ENCODE data around the gene TMBIM1. TPM values are rescaled to one million over a fixed set of nuclear protein-coding genes. Genes with fewer than 3 reads are reported as not detected.

TMBIM1 gene
- total RNA-seq, 1 experiment from 2014 or later: 168 TPM

DNA sequence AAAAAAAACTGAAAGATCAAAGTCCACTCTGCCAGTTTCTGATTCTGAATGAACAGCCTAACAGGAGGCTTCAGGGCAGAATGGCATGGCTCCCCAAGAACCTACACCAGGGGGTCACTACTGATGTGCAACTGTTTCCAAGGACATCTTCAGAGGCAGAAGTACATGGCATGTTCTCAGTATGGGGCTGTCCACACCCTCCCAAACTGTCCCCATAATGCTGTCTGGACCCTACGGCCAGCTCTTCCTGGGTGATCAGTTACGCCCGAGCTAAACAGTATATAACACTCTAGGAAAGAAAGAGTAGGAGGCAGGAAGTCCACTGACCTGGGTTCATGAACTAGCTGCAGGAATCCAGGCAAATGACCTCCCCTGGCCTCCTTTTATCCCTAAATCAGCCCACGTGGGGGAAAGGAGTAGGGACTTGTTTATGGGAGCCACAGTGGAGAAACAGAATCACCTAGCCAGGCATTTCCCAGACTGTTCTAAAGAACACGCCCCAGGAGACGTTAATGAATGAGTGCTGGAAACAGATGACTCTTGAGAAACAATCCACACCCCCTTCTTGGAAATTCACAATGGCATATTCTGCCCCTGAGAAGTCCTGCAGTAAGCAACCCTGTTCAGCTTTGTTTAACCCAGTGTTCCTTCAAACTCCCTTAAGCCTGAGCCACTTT is 2.5 kb downstream of the TMBIM1 start:
- no peak overlapping the region for H3K4me3 ChIP-seq (ENCODE audit: low read depth, low read length)
- H3K36me3 Mint-ChIP-seq (ENCODE audit: insufficient read depth, unreplicated experiment): peaks cover 50% of the 10 kb centered on the region
- H3K4me1 ChIP-seq: peaks cover 88% of the 10 kb centered on the region
- no peak for DNase-seq
- peak overlapping the region; percentile 86 for H3K4me3 Mint-ChIP-seq (ENCODE audit: unreplicated experiment)
- no peaks in the 10 kb centered on the region for H3K27me3 Mint-ChIP-seq (ENCODE audit: insufficient read depth, unreplicated experiment)
- TF ChIP-seq CTCF (IDR thresholded peaks at IDR 0.05; ENCODE audit: insufficient read depth in 1 of 2, low read depth in 1 of 2, low read length in 1 of 2, severe bottlenecking in 1 of 2, unreplicated experiment in 1 of 2): no peak
- intact Hi-C loops (cut with micrococcal nuclease; ENCODE audit: unreplicated experiment): loop anchor here (10.0 kb wide), 1 partner anchor 275 kb away; the partner anchor contains the start of genes CNOT9 and USP37
- POLR2A ChIA-PET: interaction anchor here (0.5 to 0.6 kb wide), 2 partner anchors 23 to 32 kb away, joined by 3 to 5 read pairs; no protein-coding TSS in a partner anchor
- CTCF ChIA-PET: interaction anchor here (11.4 kb wide), 1 partner anchor 17 kb away, joined by 121 read pairs; the partner anchor contains the start of genes AAMP and PNKD
- no peaks in the 10 kb centered on the region for H3K27me3 ChIP-seq (replicated peaks; ENCODE audit: control insufficient read depth, insufficient read depth, low read length)
- H3K27ac Mint-ChIP-seq (ENCODE audit: unreplicated experiment): peak overlapping the region; percentile 100
- no peaks in the 10 kb centered on the region for H3K9me3 ChIP-seq
- BruUV-seq (replicated peaks): no TSS peak
- H3K36me3 ChIP-seq (ENCODE audit: control insufficient read depth, insufficient read depth, low read length): no peaks in the 10 kb centered on the region
- H3K4me1 Mint-ChIP-seq (ENCODE audit: low read depth, unreplicated experiment): peaks cover 52% of the 10 kb centered on the region
- no peaks in the 10 kb centered on the region for H3K9me3 Mint-ChIP-seq (ENCODE audit: unreplicated experiment)

- Histone ChIP-seq H3K9me3 (no peaks in the 10 kb centered on the region), H3K4me3 (ENCODE audit: low read depth, low read length) (no peak overlapping the region), H3K4me1 (peaks cover 93% of the 10 kb centered on the region), H3K27me3 (replicated peaks; ENCODE audit: control insufficient read depth, insufficient read depth, low read length) (no peaks in the 10 kb centered on the region), H3K36me3 (ENCODE audit: control insufficient read depth, insufficient read depth, low read length) (peaks cover 1% of the 10 kb centered on the region; the same call in 1 of the 2 replicates)
- no TSS peak for BruUV-seq (replicated peaks)
- ChIA-PET CTCF (interaction anchor here (1.0 to 11.4 kb wide), 5 partner anchors 9 to 109 kb away, joined by 3 to 121 read pairs (median 8); partner anchors contain the start of genes AAMP and PNKD), POLR2A (interaction anchor here (0.7 to 1.4 kb wide), 9 partner anchors 7 to 111 kb away, joined by 3 to 20 read pairs (median 6); partner anchors contain the start of genes AAMP, ARPC2 and PNKD)
- H3K4me1 Mint-ChIP-seq (ENCODE audit: low read depth, unreplicated experiment): peaks cover 59% of the 10 kb centered on the region
- no peaks in the 10 kb centered on the region for H3K27me3 Mint-ChIP-seq (ENCODE audit: insufficient read depth, unreplicated experiment)
- H3K27ac Mint-ChIP-seq (ENCODE audit: unreplicated experiment): peak overlapping the region; percentile 97
- H3K36me3 Mint-ChIP-seq (ENCODE audit: insufficient read depth, unreplicated experiment): peaks cover 65% of the 10 kb centered on the region
- peak overlapping the region; percentile 68 for H3K4me3 Mint-ChIP-seq (ENCODE audit: unreplicated experiment)
- intact Hi-C loops (cut with micrococcal nuclease; ENCODE audit: unreplicated experiment): loop anchor here (1.0 kb wide), 1 partner anchor 15 kb away; no protein-coding TSS in a partner anchor
- DNase-seq: peak; percentile 91 to 95
- no peak for TF ChIP-seq CTCF (IDR thresholded peaks at IDR 0.05; ENCODE audit: insufficient read depth in 1 of 2, low read depth in 1 of 2, low read length in 1 of 2, severe bottlenecking in 1 of 2, unreplicated experiment in 1 of 2)
- H3K9me3 Mint-ChIP-seq (ENCODE audit: unreplicated experiment): no peaks in the 10 kb centered on the region
These were observed 5.5 kb downstream of the TMBIM1 start for GRCh38 chr2:218286570-218287459.

- Mint-ChIP-seq H3K27ac (ENCODE audit: unreplicated experiment) (peak overlapping the region; percentile 97), H3K36me3 (ENCODE audit: insufficient read depth, unreplicated experiment) (peaks cover 74% of the 10 kb centered on the region), H3K4me1 (ENCODE audit: low read depth, unreplicated experiment) (peaks cover 58% of the 10 kb centered on the region), H3K9me3 (ENCODE audit: unreplicated experiment) (no peaks in the 10 kb centered on the region), H3K4me3 (ENCODE audit: unreplicated experiment) (peak overlapping the region; percentile 11), H3K27me3 (ENCODE audit: insufficient read depth, unreplicated experiment) (no peaks in the 10 kb centered on the region)
- no peak for TF ChIP-seq CTCF (IDR thresholded peaks at IDR 0.05; ENCODE audit: insufficient read depth in 1 of 2, low read depth in 1 of 2, low read length in 1 of 2, severe bottlenecking in 1 of 2, unreplicated experiment in 1 of 2)
- no peaks in the 10 kb centered on the region for H3K27me3 ChIP-seq (replicated peaks; ENCODE audit: control insufficient read depth, insufficient read depth, low read length)
- no TSS peak for BruUV-seq (replicated peaks)
- no peak for DNase-seq
- no peak overlapping the region for H3K4me3 ChIP-seq (ENCODE audit: low read depth, low read length)
- peaks cover 1% of the 10 kb centered on the region; the same call in 1 of the 2 replicates for H3K36me3 ChIP-seq (ENCODE audit: control insufficient read depth, insufficient read depth, low read length)
- CTCF ChIA-PET: interaction anchor here (11.4 kb wide), 1 partner anchor 13 kb away, joined by 121 read pairs; the partner anchor contains the start of genes AAMP and PNKD
- H3K9me3 ChIP-seq: no peaks in the 10 kb centered on the region
- H3K4me1 ChIP-seq: peaks cover 86% of the 10 kb centered on the region
- POLR2A ChIA-PET: interaction anchor here (1.3 kb wide), 1 partner anchor 8 kb away, joined by 6 read pairs; no protein-coding TSS in a partner anchor
- intact Hi-C loops (cut with micrococcal nuclease; ENCODE audit: unreplicated experiment): no loop called here
These were observed 6.7 kb downstream of the TMBIM1 start for GRCh38 chr2:218285604-218286003.

All from Caco-2 (cell line).